SK-N-SH (cell line): ENCODE measurements around the gene RTN4RL2.

ENCODE experiments used
- CTCF ChIP-seq: fragments of 200-600 bp; sonication (generic); IDR thresholded peaks from 2 replicates; pipeline ENCODE4 v1.6.1; 2017; ENCODE audit warnings: antibody characterized with exemption, mild to moderate bottlenecking, moderate library complexity
- ELF1 ChIP-seq: IDR thresholded peaks from 2 replicates; pipeline ENCODE4 v1.4.0; 2012
- FOSL2 ChIP-seq: IDR thresholded peaks from 2 replicates; pipeline ENCODE4 v1.4.0; 2012; ENCODE audit warnings: low read depth, mild to moderate bottlenecking, moderate library complexity, borderline replicate concordance
- JUND ChIP-seq: IDR thresholded peaks from 2 replicates; pipeline ENCODE4 v1.4.0; 2012
- POLR2AphosphoS5 ChIP-seq: IDR thresholded peaks from 2 replicates; pipeline ENCODE4 v1.6.1; 2012; ENCODE audit warnings: low read depth, low read length
- RCOR1 ChIP-seq: fragments of 150-350 bp; IDR thresholded peaks from 2 replicates; pipeline ENCODE4 v1.6.1; 2017; ENCODE audit warnings: antibody characterized with exemption, low read length
- RXRA ChIP-seq: IDR thresholded peaks from 2 replicates; pipeline ENCODE4 v1.4.0; 2012; ENCODE audit warnings: low read depth, mild to moderate bottlenecking, borderline replicate concordance
- TEAD4 ChIP-seq: IDR thresholded peaks from 2 replicates; pipeline ENCODE4 v1.4.0; 2012; ENCODE audit warnings: mild to moderate bottlenecking, borderline replicate concordance; ENCODE audit not compliant: insufficient read depth
- USF1 ChIP-seq: IDR thresholded peaks from 2 replicates; pipeline ENCODE4 v1.4.0; 2012; ENCODE audit warnings: low read depth, borderline replicate concordance
- USF2 ChIP-seq: fragments of 150-350 bp; IDR thresholded peaks from 2 replicates; pipeline ENCODE4 v1.6.1; 2017; ENCODE audit warnings: antibody characterized with exemption, low read length, low read depth, borderline replicate concordance

- TF ChIP-seq CTCF (no peak), JUND (no peak), FOSL2 (no peak), USF2 (no peak), USF1 (no peak), ELF1 (no peak), RCOR1 (no peak), POLR2AphosphoS5 (no peak), RXRA (no peak), TEAD4 (no peak)
These were observed 24.3 kb upstream of the RTN4RL2 start for GRCh38 chr11:57436031-57436430.
